Endometrial microvascular endothelial cells (primary cell): ENCODE data around the gene LGI1. TPM values are rescaled to one million over a fixed set of nuclear protein-coding genes. Genes with fewer than 3 reads are reported as not detected.

ENCODE experiments used
- in situ Hi-C: cut with HindIII; loops from 2 replicates; pipeline ENCODE4 v1.10.0; 2017; ENCODE audit warnings: low sequenced_read_pairs, low pct_unique_long_range_greater_than_20kb; ENCODE audit errors: inconsistent ontology term
- total RNA-seq: library from RNA; depleted of rRNA; stranded (reverse); fragments of >200 nt; gene quantifications from one replicate; pipeline ENCODE4 v1.2.3, GENCODE V29; 2015; ENCODE audit errors: inconsistent ontology term

Gene LGI1
- total RNA-seq: not detected

GRCh38 chr10:93757801-93758507 is at the start of gene LGI1:
LGI1 (plus strand) TSS chr10:93757936; CDS start chr10:93758145, 209 bp downstream.
- in situ Hi-C loops: no loop called here

DNA sequence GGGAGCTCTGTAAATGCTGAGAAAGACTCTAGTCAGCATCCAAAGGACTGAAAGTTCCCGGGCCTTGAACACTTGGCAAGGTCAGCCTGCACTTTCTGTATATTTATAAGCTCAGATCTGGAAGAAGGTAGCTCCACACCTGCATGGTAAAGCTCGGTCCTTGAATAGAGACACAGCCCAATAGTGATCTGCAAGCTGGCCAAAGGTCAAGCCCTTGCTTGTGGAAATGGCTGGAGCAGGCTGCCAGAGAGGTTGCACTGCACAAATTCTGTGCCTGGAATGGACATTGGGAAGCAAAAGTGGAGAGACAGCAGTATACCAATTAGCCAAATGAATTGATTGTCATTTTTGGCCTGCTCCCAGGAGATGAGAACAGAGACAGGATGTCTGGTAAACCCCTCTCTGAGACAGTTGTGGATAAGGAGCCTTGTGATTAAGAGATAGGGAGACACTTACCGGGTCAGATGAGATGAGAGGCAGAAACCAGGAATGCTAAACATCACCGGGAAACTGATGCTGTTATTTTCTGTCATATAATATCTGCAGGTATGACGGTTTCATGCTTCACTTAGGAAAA is 47.3 kb upstream of the LGI1 start:
- in situ Hi-C loops: no loop called here

DNA sequence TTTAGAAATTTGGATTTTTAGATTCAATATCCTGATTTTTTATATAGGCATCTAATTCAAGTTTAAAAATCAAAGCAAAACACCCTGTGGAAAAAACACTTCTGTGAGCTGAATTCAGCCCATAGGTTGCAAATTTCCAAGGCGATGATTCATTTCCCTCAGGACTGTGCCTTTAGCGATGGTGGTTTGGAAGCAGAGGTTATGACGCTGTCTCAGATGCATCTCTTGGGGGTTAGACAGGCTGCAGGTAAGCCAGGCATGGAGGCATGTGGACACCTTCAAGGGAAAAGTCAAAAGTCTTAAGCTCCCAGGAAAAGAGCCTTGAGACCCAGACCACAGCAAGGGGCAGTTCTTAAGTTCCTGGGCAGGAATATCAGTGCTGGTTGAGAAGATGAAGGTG is 45.8 kb upstream of the LGI1 start:
- in situ Hi-C loops: no loop called here

GRCh38 chr10:93712593-93712992 is 45.1 kb upstream of the LGI1 start:
- in situ Hi-C loops: no loop called here

DNA sequence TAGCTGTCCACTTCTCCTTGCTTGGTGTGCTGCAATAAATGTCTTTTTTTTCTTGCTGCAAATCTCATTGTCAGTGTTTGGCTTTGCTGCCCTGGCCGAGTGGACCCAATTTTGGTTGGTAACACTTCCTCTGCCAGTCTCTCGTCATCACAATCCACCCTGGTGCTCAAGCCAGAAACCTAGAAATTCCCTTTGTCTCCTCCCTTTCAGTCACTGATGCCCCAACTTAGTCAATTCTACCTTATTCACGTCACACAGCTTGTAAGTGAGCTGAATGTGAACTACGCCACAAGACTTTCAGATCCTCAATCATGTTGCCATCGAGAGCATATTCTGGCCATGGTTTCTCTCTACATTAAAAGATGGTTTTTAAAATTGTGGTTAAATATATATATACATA is 42.4 kb upstream of the LGI1 start:
- in situ Hi-C loops: no loop called here

DNA sequence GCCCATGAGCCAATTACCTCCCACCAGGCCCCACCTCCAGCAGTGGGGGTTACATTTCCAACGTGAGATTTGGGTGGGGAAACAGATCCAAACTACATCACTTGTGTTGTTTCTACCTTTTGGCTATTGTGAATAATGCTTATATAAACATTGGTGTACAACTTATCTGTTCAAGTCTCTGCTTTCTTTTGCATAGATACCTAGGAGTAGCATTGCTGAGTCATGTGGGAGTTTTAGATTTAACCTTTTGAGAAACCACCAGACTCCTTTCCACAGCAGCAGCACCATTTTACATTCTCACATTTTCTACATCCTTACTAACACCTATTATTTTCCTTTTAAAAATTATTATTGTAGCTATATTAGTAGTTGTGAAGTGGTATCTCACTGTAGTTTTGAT is 41.0 kb upstream of the LGI1 start:
- in situ Hi-C loops: no loop called here

- in situ Hi-C loops: no loop called here
Measured at GRCh38 chr10:93718937-93719725, 38.6 kb upstream of the LGI1 start.

- in situ Hi-C loops: no loop called here
Measured at GRCh38 chr10:93719901-93720300, 37.8 kb upstream of the LGI1 start.

DNA sequence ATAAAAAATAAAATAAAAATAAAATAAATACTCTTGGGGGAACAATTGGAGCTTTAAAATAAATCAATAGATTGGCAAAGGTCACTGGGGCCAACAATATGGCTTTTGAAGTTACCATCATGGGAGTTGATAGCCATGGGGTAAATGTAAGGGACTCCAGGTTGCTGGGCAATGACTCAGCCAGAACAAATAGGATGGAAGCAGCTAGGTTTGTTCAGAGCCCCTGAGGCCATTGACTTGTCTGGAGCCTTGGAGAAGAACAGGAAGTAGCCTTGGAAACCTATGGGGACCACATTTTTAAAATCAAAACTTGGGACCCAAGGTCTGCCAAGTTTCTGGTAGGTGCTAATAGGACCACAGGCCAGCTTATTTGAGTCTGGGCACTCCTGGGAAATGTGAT is 35.2 kb upstream of the LGI1 start:
- in situ Hi-C loops: no loop called here

DNA sequence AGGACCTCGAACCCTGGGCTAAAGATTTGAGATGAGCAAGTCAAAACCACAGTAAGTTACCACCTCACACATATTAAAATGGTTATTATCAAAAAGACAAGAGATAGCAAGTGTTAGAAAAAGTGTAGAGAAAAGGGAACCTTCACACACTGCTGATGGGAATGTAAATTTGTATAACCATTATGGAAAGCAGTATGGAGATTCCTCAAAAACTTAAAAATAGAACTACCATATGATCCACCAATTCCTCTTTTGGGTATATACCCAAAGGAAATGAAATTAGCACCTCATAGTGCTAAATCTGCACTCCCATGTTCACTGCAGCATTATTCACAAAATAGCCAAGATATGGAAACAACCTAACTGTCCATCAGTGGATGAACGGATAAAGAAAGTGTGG is 34.6 kb upstream of the LGI1 start:
- in situ Hi-C loops: no loop called here

DNA sequence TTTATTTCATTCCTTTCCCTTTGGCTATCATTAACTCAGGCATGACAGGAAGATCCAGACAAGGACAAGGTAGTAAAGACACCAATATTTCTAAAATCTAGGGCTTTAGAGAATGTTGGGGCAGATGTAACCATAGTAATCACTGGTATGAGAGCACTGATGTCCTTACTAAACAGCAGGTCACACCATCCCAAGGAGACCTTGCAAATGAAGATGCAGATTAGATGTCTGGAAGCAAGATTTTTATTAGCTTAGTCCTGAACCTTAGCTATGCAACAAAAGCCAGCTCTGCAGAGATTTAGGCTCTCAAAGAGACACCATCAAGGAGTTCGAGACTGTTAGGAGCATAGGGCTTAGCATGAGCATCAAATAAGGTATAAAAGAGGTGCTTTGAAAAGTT is 31.7 kb upstream of the LGI1 start:
- in situ Hi-C loops: no loop called here

DNA sequence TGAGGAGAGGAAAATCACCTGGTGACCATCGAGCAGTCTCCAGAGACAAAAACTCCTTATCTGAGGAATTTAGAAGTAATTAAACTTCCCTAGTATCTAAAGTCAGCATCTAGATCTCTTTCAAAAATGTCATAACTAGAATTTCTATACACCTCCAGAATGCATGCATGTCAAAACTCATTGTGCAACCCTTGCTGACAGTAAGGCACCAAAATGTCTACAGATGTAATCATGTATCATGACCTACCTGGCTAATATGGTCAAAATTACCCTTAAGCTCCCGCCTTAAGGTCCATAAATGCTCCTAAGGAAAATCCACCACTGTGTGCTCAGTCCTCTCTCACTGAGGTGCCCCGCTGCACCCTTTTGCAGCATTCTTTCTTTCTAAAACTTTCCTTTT is 16.4 kb upstream of the LGI1 start:
- in situ Hi-C loops: no loop called here

DNA sequence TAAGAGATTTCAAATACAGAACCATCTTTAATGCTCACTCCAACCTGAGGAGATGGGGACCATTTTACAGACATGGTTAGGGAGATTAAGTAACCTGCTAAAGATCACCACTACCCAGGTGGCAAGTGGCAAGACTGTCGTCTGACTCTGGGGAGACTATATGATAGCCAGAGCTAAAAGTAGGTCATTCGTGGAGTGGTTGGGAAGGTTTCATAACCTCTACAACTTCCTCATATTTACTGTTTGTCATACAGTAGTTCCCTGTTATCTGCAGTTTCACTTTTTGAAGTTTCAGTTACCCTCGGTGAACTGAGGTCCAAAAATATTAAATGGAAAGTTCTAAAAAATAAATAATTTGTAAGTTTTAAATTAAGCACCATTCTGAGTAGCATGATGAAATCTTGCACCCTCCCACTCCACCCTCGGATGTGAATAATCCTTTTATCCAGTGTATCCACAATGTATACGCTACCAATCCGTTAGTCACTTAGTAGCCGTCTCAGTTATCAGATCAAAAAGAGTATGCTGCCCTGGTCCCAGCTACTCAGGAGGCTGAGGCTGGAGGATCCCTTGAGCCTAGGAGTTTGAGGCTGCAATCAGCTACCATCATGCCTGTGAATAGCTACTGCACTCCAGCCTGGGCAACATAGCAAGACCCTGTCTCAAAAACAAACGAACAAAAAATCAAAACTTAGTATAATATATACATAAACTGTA is 14.9 kb upstream of the LGI1 start:
- in situ Hi-C loops: no loop called here

GRCh38 chr10:93745408-93746065 is 12.2 kb upstream of the LGI1 start:
- in situ Hi-C loops: no loop called here

DNA sequence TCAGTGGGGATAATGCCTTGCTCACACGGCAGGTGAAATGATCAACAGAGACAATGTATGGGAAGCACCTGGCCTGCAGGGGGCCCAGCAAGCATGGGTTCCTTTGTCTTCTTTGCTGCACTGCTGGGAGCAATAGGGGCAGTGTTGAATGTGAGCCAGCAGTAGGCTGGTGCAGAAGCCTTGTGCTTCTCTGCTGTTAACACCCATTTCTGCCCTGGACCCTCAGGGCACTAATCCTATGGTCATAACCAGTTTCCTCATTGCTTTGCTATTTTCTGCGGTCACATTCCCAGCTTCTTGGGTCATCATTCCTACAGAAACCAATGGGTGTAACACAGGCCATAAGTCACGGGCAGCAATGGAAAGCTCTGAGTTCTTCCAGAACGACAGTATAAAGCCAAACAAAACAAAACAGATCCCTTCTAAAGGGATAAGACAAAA is 10.9 kb upstream of the LGI1 start:
- in situ Hi-C loops: no loop called here

- in situ Hi-C loops: no loop called here
Measured at GRCh38 chr10:93749218-93749799, 8.4 kb upstream of the LGI1 start.

- in situ Hi-C loops: no loop called here
Measured at GRCh38 chr10:93751124-93751523, 6.6 kb upstream of the LGI1 start.

DNA sequence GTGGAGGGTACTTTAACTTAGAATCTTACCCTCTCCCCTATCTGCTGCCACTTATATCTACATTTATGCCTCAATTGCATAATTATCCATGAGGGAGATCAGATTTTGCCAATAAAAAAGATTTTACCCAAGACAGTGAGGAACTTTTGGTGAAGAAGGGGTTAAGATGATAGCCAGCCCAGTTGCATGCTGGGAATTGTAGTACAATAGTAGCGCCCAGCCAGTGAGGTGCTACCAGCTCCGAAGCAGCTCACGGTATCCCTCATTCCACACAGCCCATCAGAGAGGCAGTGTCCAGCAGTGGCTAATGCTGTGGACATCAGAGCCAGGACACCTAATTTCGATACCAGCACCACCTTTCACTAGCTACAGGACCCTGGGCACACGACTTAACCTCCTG is 5.9 kb upstream of the LGI1 start:
- in situ Hi-C loops: no loop called here

DNA sequence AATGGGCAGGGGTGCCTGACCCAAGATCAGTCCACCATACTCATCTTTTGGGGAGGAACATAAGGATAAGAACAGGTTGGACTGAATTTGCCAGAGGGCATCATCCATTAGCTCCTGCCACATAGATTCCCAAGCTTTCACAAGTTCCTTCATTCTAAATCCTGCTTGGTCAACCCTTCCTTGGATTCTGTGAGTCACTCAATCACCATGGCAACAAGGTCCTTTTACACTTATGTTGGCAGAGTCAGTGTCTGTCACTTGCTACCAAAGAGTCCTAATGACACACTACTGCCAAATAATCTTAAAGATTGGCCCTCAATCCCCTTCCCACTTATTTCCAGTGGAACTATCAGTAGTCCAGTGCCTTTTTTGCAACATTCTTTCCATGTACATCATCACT is 5.0 kb upstream of the LGI1 start:
- in situ Hi-C loops: no loop called here
